OCI-LY1 (cell line): Measurements from ENCODE around the gene ZMIZ2.
A peak's percentile ranks its signal among the peaks of the same experiment; 100 is the strongest.

Experiments used
- H2AFZ ChIP-seq: fragments of 200-600 bp; sonication (generic), shearing (Covaris generic); 2 replicates; pipeline ENCODE4 v1.6.0; 2014; ENCODE audit warnings: antibody characterized with exemption, mild to moderate bottlenecking, low read length
- H3F3A ChIP-seq: fragments of 200-600 bp; sonication (generic), shearing (Covaris generic); 2 replicates; pipeline ENCODE4 v1.6.0; 2014; ENCODE audit warnings: mild to moderate bottlenecking, antibody characterized with exemption, low read length, moderate library complexity; ENCODE audit not compliant: insufficient read depth
- H3K27ac ChIP-seq: fragments of 200-600 bp; sonication (generic); 2 replicates; pipeline ENCODE4 v1.5.1; 2014; ENCODE audit warnings: low read length, mixed run types, mild to moderate bottlenecking, low read depth; ENCODE audit not compliant: poor library complexity, severe bottlenecking
- H3K27me3 ChIP-seq: fragments of 200-600 bp; sonication (generic); 2 replicates; pipeline ENCODE4 v1.6.0; 2014; ENCODE audit warnings: antibody characterized with exemption, mild to moderate bottlenecking, low read length, moderate library complexity; ENCODE audit not compliant: insufficient read depth
- H3K36me3 ChIP-seq: fragments of 200-600 bp; sonication (generic); 2 replicates; pipeline ENCODE4 v1.6.1; 2014; ENCODE audit warnings: mild to moderate bottlenecking, antibody characterized with exemption, low read length, moderate library complexity, mixed read lengths; ENCODE audit not compliant: insufficient read depth
- H3K4me1 ChIP-seq: fragments of 200-600 bp; sonication (generic); 2 replicates; pipeline ENCODE4 v1.5.1; 2014; ENCODE audit warnings: mild to moderate bottlenecking, low read length, moderate library complexity; ENCODE audit not compliant: insufficient read depth, severe bottlenecking
- H3K4me2 ChIP-seq: fragments of 200-600 bp; sonication (generic), shearing (Covaris generic); 2 replicates; pipeline ENCODE4 v1.6.1; 2014; ENCODE audit warnings: low read length
- H3K4me3 ChIP-seq: fragments of 200-600 bp; sonication (generic); 2 replicates; pipeline ENCODE4 v1.5.1; 2014; ENCODE audit warnings: low read length, low read depth, mild to moderate bottlenecking, mixed read lengths; ENCODE audit not compliant: poor library complexity, severe bottlenecking
- H3K79me2 ChIP-seq: fragments of 200-600 bp; shearing (Covaris generic); 2 replicates; pipeline ENCODE4 v1.6.1; 2016; ENCODE audit warnings: mixed run types, low read length, mixed read lengths; ENCODE audit not compliant: insufficient read depth
- H3K9ac ChIP-seq: fragments of 200-600 bp; sonication (generic), shearing (Covaris generic); 2 replicates; pipeline ENCODE4 v1.6.1; 2014; ENCODE audit warnings: mild to moderate bottlenecking, low read length, mixed read lengths
- H3K9me2 ChIP-seq: fragments of 200-600 bp; sonication (generic), shearing (Covaris generic); 2 replicates; pipeline ENCODE4 v1.6.1; 2014; ENCODE audit warnings: low read depth, mild to moderate bottlenecking, low read length, mixed read lengths
- H3K9me3 ChIP-seq: fragments of 200-600 bp; shearing (Covaris generic); 2 replicates; pipeline ENCODE4 v1.6.1; 2014; ENCODE audit warnings: low read length, mixed read lengths
- H4K20me1 ChIP-seq: fragments of 200-600 bp; sonication (generic), shearing (Covaris generic); 2 replicates; pipeline ENCODE4 v1.6.0; 2016; ENCODE audit warnings: mild to moderate bottlenecking, low read length; ENCODE audit not compliant: insufficient read depth
- CTCF ChIP-seq: fragments of 200-600 bp; sonication (generic), shearing (Covaris generic); IDR thresholded peaks from 2 replicates; pipeline ENCODE4 v1.5.1; 2017; ENCODE audit warnings: mild to moderate bottlenecking, antibody characterized with exemption, low read length, moderate library complexity, mixed read lengths
- EZH2 ChIP-seq: fragments of 200-600 bp; sonication (generic), shearing (Covaris generic); IDR thresholded peaks from 2 replicates; pipeline ENCODE4 v1.8.0; 2017; ENCODE audit warnings: borderline replicate concordance, mixed run types, mild to moderate bottlenecking, antibody characterized with exemption, low read length, moderate library complexity, mixed read lengths

ZMIZ2 gene

GRCh38 chr7:44798649-44799305, 50.1 kb downstream of the ZMIZ2 start:
- peak overlapping the region; percentile 99 for H3K4me2 ChIP-seq
- peaks cover 72% of the 10 kb centered on the region for H3K36me3 ChIP-seq
- H3K9ac ChIP-seq: no peak overlapping the region; the same call in 1 of the 2 replicates
- peak overlapping the region; percentile 80 for H3K4me3 ChIP-seq
- 0 out of 2 replicates have a peak, but pooled peaks cover 6% of the 10 kb centered on the region for H4K20me1 ChIP-seq
- H3K9me2 ChIP-seq: no peaks in the 10 kb centered on the region
- H3K79me2 ChIP-seq: peaks cover 32% of the 10 kb centered on the region
- no peaks in the 10 kb centered on the region for H3K27me3 ChIP-seq
- H2AFZ ChIP-seq: no peak overlapping the region
- no peak for TF ChIP-seq CTCF
- no peak for TF ChIP-seq EZH2
- no peak overlapping the region for H3K27ac ChIP-seq
- no peaks in the 10 kb centered on the region for H3K9me3 ChIP-seq
- peaks cover 43% of the 10 kb centered on the region for H3F3A ChIP-seq
- peaks cover 25% of the 10 kb centered on the region for H3K4me1 ChIP-seq

- 0 out of 2 replicates have a peak, but pooled peaks cover 6% of the 10 kb centered on the region for H4K20me1 ChIP-seq
- H3K4me2 ChIP-seq: peak overlapping the region; percentile 6; the same call in 1 of the 2 replicates
- no peak overlapping the region for H2AFZ ChIP-seq
- peaks cover 25% of the 10 kb centered on the region for H3K4me1 ChIP-seq
- H3K4me3 ChIP-seq: no peak overlapping the region
- no peaks in the 10 kb centered on the region for H3K27me3 ChIP-seq
- peaks cover 32% of the 10 kb centered on the region for H3K79me2 ChIP-seq
- no peaks in the 10 kb centered on the region for H3K9me3 ChIP-seq
- no peak overlapping the region for H3K27ac ChIP-seq
- peaks cover 46% of the 10 kb centered on the region for H3F3A ChIP-seq
- no peak overlapping the region for H3K9ac ChIP-seq
- H3K36me3 ChIP-seq: peaks cover 84% of the 10 kb centered on the region
- no peaks in the 10 kb centered on the region for H3K9me2 ChIP-seq
- no peak for TF ChIP-seq CTCF
- no peak for TF ChIP-seq EZH2
Observed at GRCh38 chr7:44799939-44800338, 51.3 kb downstream of the ZMIZ2 start.

- peaks cover 48% of the 10 kb centered on the region for H3F3A ChIP-seq
Observed at GRCh38 chr7:44801890-44802289, 53.2 kb downstream of the ZMIZ2 start.

More at GRCh38 chr7:44801890-44802289, 53.2 kb downstream of the ZMIZ2 start:
- peaks cover 82% of the 10 kb centered on the region for H3K36me3 ChIP-seq
- no peak overlapping the region for H3K4me2 ChIP-seq
- H4K20me1 ChIP-seq: 0 out of 2 replicates have a peak, but pooled peaks cover 6% of the 10 kb centered on the region
- H3K9ac ChIP-seq: no peak overlapping the region
- H3K4me1 ChIP-seq: peaks cover 17% of the 10 kb centered on the region
- no peak overlapping the region for H2AFZ ChIP-seq
- TF ChIP-seq EZH2 (no peak), CTCF (no peak)
- H3K79me2 ChIP-seq: peaks cover 26% of the 10 kb centered on the region
- H3K27ac ChIP-seq: no peak overlapping the region
- H3K27me3 ChIP-seq: no peaks in the 10 kb centered on the region
- no peak overlapping the region for H3K4me3 ChIP-seq
- no peaks in the 10 kb centered on the region for H3K9me3 ChIP-seq
- no peaks in the 10 kb centered on the region for H3K9me2 ChIP-seq
